Muscle of leg (tissue), 11 donors: ENCODE measurements around the gene PCDHA7. TPM values are rescaled to one million over a fixed set of nuclear protein-coding genes. Genes with fewer than 3 reads are reported as not detected.

ENCODE experiments used
- DNase-seq: peaks from one replicate; pipeline ENCODE4 v3.0.0; 2013
- H3K27ac ChIP-seq: one replicate; pipeline ENCODE4 v1.5.1; 2013; ENCODE audit warnings: mild to moderate bottlenecking, low read length, control low read depth
- H3K27me3 ChIP-seq: one replicate; pipeline ENCODE4 v1.6.1; 2013; ENCODE audit warnings: low read length; ENCODE audit not compliant: control insufficient read depth, insufficient read depth
- H3K36me3 ChIP-seq: one replicate; pipeline ENCODE4 v1.6.1; 2013; ENCODE audit warnings: low read length; ENCODE audit not compliant: control insufficient read depth, insufficient read depth
- H3K4me1 ChIP-seq: one replicate; pipeline ENCODE4 v1.6.1; 2013; ENCODE audit warnings: low read length; ENCODE audit not compliant: control insufficient read depth, insufficient read depth
- H3K4me3 ChIP-seq: one replicate; pipeline ENCODE4 v1.5.1; 2013; ENCODE audit warnings: low read length, control low read depth
- H3K9me3 ChIP-seq: replicated peaks from 2 replicates; pipeline ENCODE4 v1.6.1; 2013; ENCODE audit warnings: low read depth, low read length; ENCODE audit not compliant: control insufficient read depth
- WGBS: methylation state at CpG from one replicate; pipeline ENCODE4 v1.1.5; 2013; ENCODE audit warnings: missing lambda C conversion rate; ENCODE audit not compliant: insufficient coverage; 5-methylcytosine and 5-hydroxymethylcytosine counted together
- polyA plus RNA-seq, 8 donors: library from polyadenylated mRNA; unstranded; fragments of 120-200 nt; gene quantifications; one replicate each; pipeline versions ENCODE4 v1.2.1 to v1.2.3, GENCODE V29; 2013; ENCODE audit warnings: inconsistent platforms in 1 of 8, low replicate concordance in 1 of 8; ENCODE audit not compliant: insufficient read length in 8 of 8, insufficient read depth in 1 of 8
- total RNA-seq: library from RNA; stranded (reverse); fragments of 120-200 nt; gene quantifications from one replicate; pipeline ENCODE4 v1.2.4, GENCODE V29; 2013

Gene PCDHA7
- total and polyA plus RNA-seq, 9 donors, result 0.04 to 0.26 (median 0.13) TPM

DNA sequence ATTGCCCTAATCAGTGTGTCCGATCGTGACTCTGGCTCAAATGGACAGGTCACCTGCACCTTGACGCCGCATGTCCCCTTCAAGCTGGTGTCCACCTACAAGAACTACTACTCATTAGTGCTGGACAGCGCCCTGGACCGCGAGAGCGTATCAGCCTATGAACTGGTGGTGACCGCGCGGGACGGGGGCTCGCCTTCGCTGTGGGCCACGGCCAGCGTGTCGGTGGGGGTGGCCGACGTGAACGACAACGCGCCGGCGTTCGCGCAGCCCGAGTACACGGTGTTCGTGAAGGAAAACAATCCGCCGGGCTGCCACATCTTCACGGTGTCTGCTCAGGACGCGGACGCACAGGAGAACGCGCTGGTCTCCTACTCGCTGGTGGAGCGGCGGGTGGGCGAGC, 49.3 kb downstream of the PCDHA7 start:
- Histone ChIP-seq H3K27ac (no peak overlapping the region), H3K27me3 (peaks cover 2% of the 10 kb centered on the region), H3K4me3 (no peak overlapping the region), H3K9me3 (peaks cover 10% of the 10 kb centered on the region), H3K4me1 (no peaks in the 10 kb centered on the region), H3K36me3 (no peaks in the 10 kb centered on the region)
- 40% methylated on average over 41 of the region's 41 CpGs for WGBS
- DNase-seq, result no peak

- H3K36me3 ChIP-seq, result no peaks in the 10 kb centered on the region
- DNase-seq, result no peak
- WGBS, result 39% methylated on average over 79 of the region's 79 CpGs
- H3K27me3 ChIP-seq, result peaks cover 2% of the 10 kb centered on the region
- no peak overlapping the region for H3K27ac ChIP-seq
- no peaks in the 10 kb centered on the region for H3K4me1 ChIP-seq
- no peak overlapping the region for H3K4me3 ChIP-seq
- peaks cover 10% of the 10 kb centered on the region for H3K9me3 ChIP-seq
These were observed 50.0 kb downstream of the PCDHA7 start for GRCh38 chr5:140883927-140884697.

Other genes starting within 250 kb of the PCDHA7 start
- gene CD14, start 201.1 kb upstream of the PCDHA7 start, total RNA-seq, result 32.1 TPM
- 10 to 100 TPM; 21.0 to 32.8 (median 28.4) TPM for gene CD14, start 201.1 kb upstream of the PCDHA7 start, polyA plus RNA-seq
- 5.6 TPM for gene TMCO6, start 194.8 kb upstream of the PCDHA7 start, total RNA-seq
- 10 to 100 TPM in 2 of 8 donors, 1 to 10 TPM in 6; 7.0 to 11.8 (median 8.7) TPM for gene TMCO6, start 194.8 kb upstream of the PCDHA7 start, polyA plus RNA-seq
- 66.3 TPM for gene NDUFA2, start 186.6 kb upstream of the PCDHA7 start, total RNA-seq
- 10 to 100 TPM; 57.9 to 76.0 (median 67.2) TPM for gene NDUFA2, start 186.6 kb upstream of the PCDHA7 start, polyA plus RNA-seq
- 63.6 TPM for gene IK, start 186.4 kb upstream of the PCDHA7 start, total RNA-seq
- gene IK, start 186.4 kb upstream of the PCDHA7 start, polyA plus RNA-seq, result 100 to 1,000 TPM in 5 of 8 donors, 10 to 100 TPM in 3; 85.1 to 124 (median 109) TPM
- 9.9 TPM for gene WDR55, start 169.4 kb upstream of the PCDHA7 start, total RNA-seq
- 10 to 100 TPM; 11.5 to 16.0 (median 13.9) TPM for gene WDR55, start 169.4 kb upstream of the PCDHA7 start, polyA plus RNA-seq
- gene DND1, start 160.7 kb upstream of the PCDHA7 start, total RNA-seq, result 0.31 TPM
- gene DND1, start 160.7 kb upstream of the PCDHA7 start, polyA plus RNA-seq, result under 1 TPM in 4 of 8 donors, not detected in 4; 0.12 to 0.32 (median 0.22) TPM
- 41.4 TPM for gene HARS1, start 142.9 kb upstream of the PCDHA7 start, total RNA-seq
- gene HARS1, start 142.9 kb upstream of the PCDHA7 start, polyA plus RNA-seq, result 10 to 100 TPM; 47.0 to 54.0 (median 51.0) TPM
- gene HARS2, start 142.8 kb upstream of the PCDHA7 start, total RNA-seq, result 23.5 TPM
- gene HARS2, start 142.8 kb upstream of the PCDHA7 start, polyA plus RNA-seq, result 10 to 100 TPM; 21.8 to 29.5 (median 25.3) TPM
- 68.5 TPM for gene ZMAT2, start 133.8 kb upstream of the PCDHA7 start, total RNA-seq
- gene ZMAT2, start 133.8 kb upstream of the PCDHA7 start, polyA plus RNA-seq, result 100 to 1,000 TPM in 1 of 8 donors, 10 to 100 TPM in 7; 78.9 to 104 (median 90.5) TPM
- 0.04 TPM for gene PCDHA1, start 48.1 kb upstream of the PCDHA7 start, total RNA-seq
- under 1 TPM in 4 of 8 donors, not detected in 4; 0.04 to 0.09 (median 0.06) TPM for gene PCDHA1, start 48.1 kb upstream of the PCDHA7 start, polyA plus RNA-seq
- 0.04 TPM for gene PCDHA2, start 39.4 kb upstream of the PCDHA7 start, total RNA-seq
- gene PCDHA2, start 39.4 kb upstream of the PCDHA7 start, polyA plus RNA-seq, result under 1 TPM in 5 of 8 donors, not detected in 3; 0.03 to 0.13 (median 0.05) TPM
- gene PCDHA3, start 33.2 kb upstream of the PCDHA7 start, total RNA-seq, result 0.18 TPM
- under 1 TPM; 0.05 to 0.23 (median 0.17) TPM for gene PCDHA3, start 33.2 kb upstream of the PCDHA7 start, polyA plus RNA-seq
- 0.22 TPM for gene PCDHA4, start 27.2 kb upstream of the PCDHA7 start, total RNA-seq
- under 1 TPM; 0.07 to 0.23 (median 0.12) TPM for gene PCDHA4, start 27.2 kb upstream of the PCDHA7 start, polyA plus RNA-seq
- gene PCDHA5, start 12.7 kb upstream of the PCDHA7 start, total RNA-seq, result 0.04 TPM
- under 1 TPM in 5 of 8 donors, not detected in 3; 0.04 to 0.30 (median 0.11) TPM for gene PCDHA5, start 12.7 kb upstream of the PCDHA7 start, polyA plus RNA-seq
- 0.09 TPM for gene PCDHA6, start 6.3 kb upstream of the PCDHA7 start, total RNA-seq
- gene PCDHA6, start 6.3 kb upstream of the PCDHA7 start, polyA plus RNA-seq, result under 1 TPM; 0.04 to 0.36 (median 0.13) TPM
- 0.09 TPM for gene PCDHA8, start 6.9 kb downstream of the PCDHA7 start, total RNA-seq
- under 1 TPM in 4 of 8 donors, not detected in 4; 0.03 to 0.11 (median 0.06) TPM for gene PCDHA8, start 6.9 kb downstream of the PCDHA7 start, polyA plus RNA-seq
- gene PCDHA9, start 14.1 kb downstream of the PCDHA7 start, total RNA-seq, result 0.04 TPM
- under 1 TPM in 4 of 8 donors, not detected in 4; 0.03 to 0.05 (median 0.03) TPM for gene PCDHA9, start 14.1 kb downstream of the PCDHA7 start, polyA plus RNA-seq
- 0.09 TPM for gene PCDHA10, start 21.6 kb downstream of the PCDHA7 start, total RNA-seq
- gene PCDHA10, start 21.6 kb downstream of the PCDHA7 start, polyA plus RNA-seq, result under 1 TPM; 0.04 to 0.12 (median 0.07) TPM
- gene PCDHA11, start 34.7 kb downstream of the PCDHA7 start, total RNA-seq, result 0.09 TPM
- gene PCDHA11, start 34.7 kb downstream of the PCDHA7 start, polyA plus RNA-seq, result under 1 TPM in 5 of 8 donors, not detected in 3; 0.04 to 0.43 (median 0.09) TPM
- 0.09 TPM for gene PCDHA12, start 41.0 kb downstream of the PCDHA7 start, total RNA-seq
- under 1 TPM in 6 of 8 donors, not detected in 2; 0.05 to 0.12 (median 0.07) TPM for gene PCDHA12, start 41.0 kb downstream of the PCDHA7 start, polyA plus RNA-seq
- 0.04 TPM for gene PCDHA13, start 47.9 kb downstream of the PCDHA7 start, total RNA-seq
- gene PCDHA13, start 47.9 kb downstream of the PCDHA7 start, polyA plus RNA-seq, result under 1 TPM in 3 of 8 donors, not detected in 5; 0.03 to 0.14 (median 0.04) TPM
- 0.27 TPM for gene PCDHAC1, start 92.0 kb downstream of the PCDHA7 start, total RNA-seq
- gene PCDHAC1, start 92.0 kb downstream of the PCDHA7 start, polyA plus RNA-seq, result under 1 TPM; 0.06 to 0.31 (median 0.13) TPM
- 1.9 TPM for gene PCDHAC2, start 132.2 kb downstream of the PCDHA7 start, total RNA-seq
- gene PCDHAC2, start 132.2 kb downstream of the PCDHA7 start, polyA plus RNA-seq, result 1 to 10 TPM in 6 of 8 donors, under 1 TPM in 2; 0.83 to 3.9 (median 2.0) TPM
- 0.13 TPM for gene PCDHB1, start 217.1 kb downstream of the PCDHA7 start, total RNA-seq
- under 1 TPM; 0.05 to 0.27 (median 0.11) TPM for gene PCDHB1, start 217.1 kb downstream of the PCDHA7 start, polyA plus RNA-seq